AG08396 (cell line): ENCODE data around the gene IFT52.
"Not testable (repeated sequence)": the region's sequence is repeated elsewhere in the genome, so short reads cannot be mapped to it uniquely, and the experiment has no call there.

ENCODE experiments used
- DNase-seq: peaks from one replicate; pipeline ENCODE4 v3.0.0; 2012; ENCODE audit warnings: low spot score, mixed read lengths

The IFT52 gene

DNA sequence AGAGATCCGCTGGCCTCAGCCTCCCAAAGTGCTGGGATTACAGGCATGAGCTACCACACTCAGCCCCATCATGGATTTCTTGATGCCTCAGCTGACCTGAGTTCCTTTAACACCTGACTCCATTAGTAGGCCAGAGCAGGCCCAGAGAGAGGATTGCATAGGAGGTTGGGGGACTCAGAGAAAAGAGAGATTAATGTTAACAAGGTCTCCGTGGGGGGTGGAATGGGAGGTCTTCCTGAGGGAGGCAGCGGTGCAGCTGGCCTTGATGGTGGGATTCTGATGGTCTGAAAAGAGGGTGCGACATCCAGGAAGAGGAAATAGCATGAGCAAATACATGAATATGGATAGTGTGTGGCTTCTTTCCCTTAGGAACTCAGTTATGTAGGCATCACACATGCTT, 22.0 kb upstream of the IFT52 start:
- no peak for DNase-seq

DNA sequence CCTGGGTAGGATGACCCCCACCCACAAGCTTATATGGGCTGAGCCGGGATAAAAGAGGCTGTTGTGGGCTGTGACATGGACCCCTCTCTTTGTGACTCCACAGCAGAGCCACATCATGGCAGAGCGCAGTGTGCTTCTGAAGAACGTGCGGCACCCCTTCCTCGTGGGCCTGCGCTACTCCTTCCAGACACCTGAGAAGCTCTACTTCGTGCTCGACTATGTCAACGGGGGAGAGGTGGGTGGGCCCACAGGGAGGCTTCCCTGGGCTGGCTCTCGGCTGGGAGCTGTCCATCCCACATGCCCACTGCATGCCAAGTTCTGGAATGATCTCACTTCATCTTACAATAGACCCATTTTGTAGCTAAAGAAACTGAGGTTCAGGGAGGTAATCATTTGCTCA, 21.5 kb upstream of the IFT52 start:
- DNase-seq: no peak

- DNase-seq: no peak
Measured at GRCh38 chr20:43570496-43570895, 20.2 kb upstream of the IFT52 start.

DNA sequence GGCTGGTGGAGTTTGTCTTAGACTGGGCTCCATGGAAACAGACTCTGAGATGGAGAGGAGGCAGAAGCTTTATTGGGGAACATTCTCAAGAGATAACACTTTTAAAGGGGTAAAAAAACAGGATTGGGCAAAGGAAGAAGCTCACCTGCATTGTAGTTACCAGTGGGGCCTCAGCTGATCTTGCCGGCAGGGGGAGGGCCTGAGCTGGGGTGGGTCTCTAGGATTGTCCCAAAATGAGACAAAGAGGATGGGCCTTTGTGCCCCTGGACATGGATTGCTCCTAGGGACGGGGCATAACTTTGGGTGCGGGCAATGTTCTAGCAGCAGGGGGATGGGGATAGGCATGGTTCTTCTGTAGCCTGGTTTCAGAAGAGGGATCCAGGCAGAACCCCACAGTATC, 19.4 kb upstream of the IFT52 start:
- no peak for DNase-seq

DNA sequence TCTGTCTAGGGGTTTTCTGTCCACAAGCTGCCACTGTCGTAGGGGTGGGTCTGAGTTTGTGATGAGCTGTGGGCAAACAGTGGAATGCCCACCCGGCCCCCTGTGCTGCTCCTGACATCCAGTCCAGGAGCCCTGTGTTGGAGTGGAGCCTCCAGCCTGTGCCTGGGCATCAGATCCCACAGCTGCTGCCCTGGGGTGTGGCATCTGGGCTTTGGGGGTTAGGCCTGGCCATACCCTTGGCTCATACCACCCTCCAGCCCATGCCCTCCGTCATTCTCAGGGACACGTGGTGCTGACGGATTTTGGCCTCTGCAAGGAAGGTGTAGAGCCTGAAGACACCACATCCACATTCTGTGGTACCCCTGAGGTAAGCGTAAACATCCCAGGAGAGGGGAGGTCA, 19.0 kb upstream of the IFT52 start:
- no peak for DNase-seq

- DNase-seq: no peak
Measured at GRCh38 chr20:43572891-43573290, 17.8 kb upstream of the IFT52 start.

GRCh38 chr20:43576108-43576507, 14.6 kb upstream of the IFT52 start:
- DNase-seq: no peak

DNA sequence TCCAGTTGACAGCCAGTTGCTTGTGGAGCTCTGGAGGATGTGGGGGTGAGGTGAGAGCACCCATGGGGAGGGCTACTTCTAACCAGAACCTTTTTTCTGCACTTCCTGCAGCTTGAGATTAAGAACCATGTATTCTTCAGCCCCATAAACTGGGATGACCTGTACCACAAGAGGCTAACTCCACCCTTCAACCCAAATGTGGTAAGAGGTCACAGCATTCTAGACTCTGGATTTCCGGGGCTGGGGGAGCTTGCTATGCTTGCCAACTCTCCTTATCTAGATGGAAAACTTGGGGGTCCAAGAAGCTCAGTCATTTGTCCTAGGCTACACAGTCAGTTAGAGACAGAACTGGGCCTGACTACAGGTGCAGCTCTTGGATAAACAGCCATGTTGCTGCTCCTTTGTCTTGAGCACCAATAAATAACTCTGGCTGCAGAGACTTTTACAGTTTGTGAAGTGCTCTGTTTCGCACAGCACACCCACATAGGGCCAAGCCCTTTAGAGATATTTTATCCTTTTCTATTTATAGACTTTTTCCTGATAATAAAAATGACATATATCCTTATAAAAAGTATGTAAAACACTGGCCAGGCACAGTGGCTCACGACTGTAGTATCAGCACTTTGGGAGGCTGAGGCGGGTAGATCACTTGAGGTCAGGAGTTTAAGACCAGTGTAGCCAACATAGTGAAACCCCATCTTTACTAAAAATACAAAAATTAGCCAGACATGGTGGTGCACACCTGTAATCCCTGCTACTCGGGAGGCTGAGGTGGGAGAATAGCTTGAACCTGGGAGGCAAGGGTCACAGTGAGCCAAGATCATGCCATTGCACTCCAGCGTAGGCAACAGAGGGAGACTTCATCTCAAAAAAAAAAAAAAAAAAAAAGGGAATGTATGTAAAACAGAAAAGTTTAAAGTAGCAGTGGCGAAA, 10.6 kb upstream of the IFT52 start:
- no peak for DNase-seq

- DNase-seq: no peak
Measured at GRCh38 chr20:43583133-43583864, 7.4 kb upstream of the IFT52 start.

- DNase-seq: peak; percentile 86
Measured at GRCh38 chr20:43583982-43584432, 6.7 kb upstream of the IFT52 start.

DNA sequence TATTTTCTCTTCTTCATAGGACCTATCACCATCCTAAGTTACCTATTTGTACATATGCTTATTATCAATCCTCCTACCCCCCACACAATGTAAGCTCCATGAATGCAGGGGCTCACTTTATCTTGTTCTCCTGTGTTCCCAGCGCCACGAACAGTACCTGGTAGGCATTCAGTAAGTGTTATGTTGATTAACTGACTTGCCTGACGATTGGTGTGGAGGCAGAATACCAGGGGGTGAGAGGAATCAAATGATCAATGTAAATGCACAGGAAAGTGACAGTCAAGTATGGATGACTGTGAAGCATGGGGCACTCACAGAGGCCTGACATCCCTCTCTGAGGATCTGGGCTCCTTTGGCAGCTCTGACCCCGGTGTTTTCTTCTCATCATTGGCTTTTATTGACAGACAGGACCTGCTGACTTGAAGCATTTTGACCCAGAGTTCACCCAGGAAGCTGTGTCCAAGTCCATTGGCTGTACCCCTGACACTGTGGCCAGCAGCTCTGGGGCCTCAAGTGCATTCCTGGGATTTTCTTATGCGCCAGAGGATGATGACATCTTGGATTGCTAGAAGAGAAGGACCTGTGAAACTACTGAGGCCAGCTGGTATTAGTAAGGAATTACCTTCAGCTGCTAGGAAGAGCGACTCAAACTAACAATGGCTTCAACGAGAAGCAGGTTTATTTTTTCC, 6.1 kb upstream of the IFT52 start:
- DNase-seq: peak; percentile 70

- no peak for DNase-seq
Measured at GRCh38 chr20:43586641-43587040, 4.1 kb upstream of the IFT52 start.

DNA sequence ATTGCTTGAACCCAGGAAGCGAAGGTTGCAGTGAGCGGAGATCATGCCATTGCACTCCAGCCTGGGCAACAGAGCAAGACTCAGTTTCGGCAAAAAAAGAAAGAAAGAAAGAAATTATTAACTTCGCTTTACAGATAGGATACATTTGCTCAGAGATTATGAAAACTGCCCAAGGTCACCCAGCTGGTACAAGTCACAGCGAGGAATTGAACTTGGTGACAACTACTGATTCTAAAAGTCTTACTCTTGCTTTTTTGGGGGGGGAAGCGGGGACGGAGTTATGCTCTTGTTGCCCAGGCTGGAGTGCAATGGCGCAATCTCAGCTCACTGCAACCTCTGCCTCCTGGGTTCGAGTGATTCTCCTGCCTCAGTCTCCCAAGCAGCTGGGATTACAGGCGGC, 2.2 kb upstream of the IFT52 start:
- DNase-seq: not testable (repeated sequence)

DNA sequence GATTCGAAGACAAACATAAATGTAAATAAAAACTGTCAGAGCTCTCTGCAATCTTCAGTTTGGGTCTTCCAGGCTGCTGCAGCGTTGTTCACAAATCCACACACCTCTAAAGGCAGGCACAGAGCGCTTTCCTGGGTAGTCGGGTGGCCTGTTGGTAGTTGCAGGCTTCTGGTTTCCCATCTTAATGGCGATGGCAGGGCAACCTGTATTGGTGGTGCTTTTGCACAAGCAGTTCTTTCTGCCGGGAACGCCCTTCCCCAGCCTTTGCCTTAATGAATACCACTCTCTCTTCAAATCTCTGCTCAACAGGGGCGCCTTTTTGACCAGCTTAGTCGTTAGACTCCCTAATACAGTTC, 723 bp upstream of the IFT52 start:
- DNase-seq: no peak

- not testable (repeated sequence) for DNase-seq
Measured at GRCh38 chr20:43601960-43602359, 11.2 kb downstream of the IFT52 start.

- no peak for DNase-seq
Measured at GRCh38 chr20:43603124-43603523, 12.4 kb downstream of the IFT52 start.

- DNase-seq: no peak
Measured at GRCh38 chr20:43605715-43606114, 15.0 kb downstream of the IFT52 start.

DNA sequence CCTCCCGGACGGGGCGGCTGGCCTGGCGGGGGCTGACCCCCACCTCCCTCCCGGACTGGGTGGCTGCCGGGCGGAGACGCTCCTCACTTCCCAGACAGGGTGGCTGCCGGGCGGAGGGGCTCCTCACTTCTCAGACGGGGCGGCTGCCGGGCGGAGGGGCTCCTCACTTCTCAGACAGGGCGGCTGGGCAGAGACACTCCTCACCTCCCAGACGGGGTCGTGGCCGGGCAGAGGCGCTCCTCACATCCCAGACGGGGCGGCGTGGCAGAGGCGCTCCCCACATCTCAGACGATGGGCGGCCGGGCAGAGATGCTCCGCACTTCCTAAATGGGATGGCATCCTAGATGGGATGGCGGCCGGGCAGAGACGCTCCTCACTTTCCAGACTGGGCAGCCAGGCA, 16.5 kb downstream of the IFT52 start:
- not testable (repeated sequence) for DNase-seq

GRCh38 chr20:43631598-43631997, 40.9 kb downstream of the IFT52 start:
- DNase-seq: no peak

- no peak for DNase-seq
Measured at GRCh38 chr20:43636429-43636828, 45.7 kb downstream of the IFT52 start.

DNA sequence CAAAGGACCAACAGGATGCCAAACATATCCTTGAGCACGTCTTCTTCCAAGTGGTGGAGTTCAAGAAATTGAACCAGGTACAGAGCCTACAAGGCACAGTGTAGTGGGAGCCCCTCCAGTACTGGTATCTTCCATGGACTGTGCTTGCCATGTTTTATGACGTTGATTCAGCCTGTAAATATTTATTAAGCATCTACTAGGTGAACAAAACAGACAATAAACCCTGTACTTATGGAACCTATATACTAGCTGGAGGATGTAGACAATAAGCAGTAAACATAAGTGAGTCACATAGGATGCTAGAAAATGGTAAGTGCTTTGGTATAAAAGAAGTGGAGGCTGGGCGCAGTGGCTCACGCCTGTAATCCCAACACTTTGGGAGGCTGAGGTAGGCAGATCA, 51.8 kb downstream of the IFT52 start:
- no peak for DNase-seq

DNA sequence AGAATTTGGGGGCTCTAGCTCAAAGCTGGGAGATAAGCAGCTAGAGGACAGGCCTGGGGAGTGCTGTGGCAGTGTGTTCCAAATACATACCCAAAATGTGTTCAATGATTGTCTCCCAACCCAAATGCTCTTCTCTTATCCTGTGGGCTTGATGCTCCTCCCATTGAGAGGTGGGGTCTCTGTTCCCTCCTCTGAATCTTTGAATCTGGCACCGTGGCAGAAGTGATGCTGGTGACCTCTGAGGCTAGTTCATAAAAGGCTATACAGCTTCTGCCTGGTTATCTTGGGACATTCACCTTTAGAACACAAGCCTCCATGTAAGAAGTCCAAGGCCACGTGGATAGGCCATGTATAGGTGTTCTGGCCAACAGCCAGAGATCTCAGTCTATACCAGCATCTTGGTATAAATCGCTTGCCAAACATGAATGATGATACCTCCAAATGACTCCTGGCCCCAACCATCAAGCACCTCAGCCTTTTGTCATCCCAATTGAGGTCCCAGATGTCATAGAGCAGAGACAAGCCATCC, 60.3 kb downstream of the IFT52 start:
- DNase-seq: no peak
